Natural killer cell (primary cell): ENCODE data around the gene ZMIZ1. TPM values are rescaled to one million over a fixed set of nuclear protein-coding genes. Genes with fewer than 3 reads are reported as not detected.

Source experiments
- ATAC-seq, 3 donors: fragments of 150-1000 bp in 2 of 3; fragments of 200-7000 bp in 1 of 3; cut with Tn5 transposase; 1 replicate in 1 of 3; 2 replicates in 2 of 3; pipeline ENCODE4 v1.10.0; 2021; ENCODE audit warnings: mild to moderate bottlenecking in 2 of 3, moderate library complexity in 2 of 3
- DNase-seq, 2 donors: peaks; one replicate each; pipeline versions ENCODE4 v3.0.0 to v3.0.0-alpha.2; 2013 to 2021; ENCODE audit warnings: mixed read lengths in 1 of 2
- H3K27ac ChIP-seq: one replicate; pipeline ENCODE4 v1.5.1; 2013; ENCODE audit warnings: mild to moderate bottlenecking, low read length
- H3K27me3 ChIP-seq: one replicate; pipeline ENCODE4 v1.6.1; 2013; ENCODE audit warnings: low read length; ENCODE audit not compliant: control insufficient read depth, insufficient read depth
- H3K36me3 ChIP-seq: one replicate; pipeline ENCODE4 v1.6.1; 2013; ENCODE audit warnings: low read length; ENCODE audit not compliant: control insufficient read depth, insufficient read depth
- H3K4me1 ChIP-seq: one replicate; pipeline ENCODE4 v1.6.1; 2013; ENCODE audit warnings: low read length; ENCODE audit not compliant: control insufficient read depth, insufficient read depth
- H3K4me3 ChIP-seq: one replicate; pipeline ENCODE4 v1.5.1; 2013; ENCODE audit warnings: low read length
- H3K9me3 ChIP-seq: one replicate; pipeline ENCODE4 v1.6.1; 2013; ENCODE audit warnings: low read length; ENCODE audit not compliant: control insufficient read depth, insufficient read depth
- H3K27ac Mint-ChIP-seq, 2 donors: one replicate each; pipeline ENCODE4 v1.8.0; 2022; ENCODE audit warnings: mild to moderate bottlenecking in 2 of 2, mixed read lengths in 2 of 2, moderate library complexity in 1 of 2
- H3K27me3 Mint-ChIP-seq, 2 donors: one replicate each; pipeline ENCODE4 v1.8.0; 2022; ENCODE audit warnings: low read depth in 2 of 2, mixed read lengths in 2 of 2
- H3K36me3 Mint-ChIP-seq: one replicate; pipeline ENCODE4 v1.8.0; 2022; ENCODE audit warnings: mixed read lengths
- H3K4me1 Mint-ChIP-seq, 2 donors: one replicate each; pipeline ENCODE4 v1.8.0; 2022; ENCODE audit warnings: mixed read lengths in 2 of 2
- H3K4me3 Mint-ChIP-seq: one replicate; pipeline ENCODE4 v1.8.0; 2022; ENCODE audit warnings: mild to moderate bottlenecking, moderate library complexity, mixed read lengths
- H3K9me3 Mint-ChIP-seq, 2 donors: one replicate each; pipeline ENCODE4 v1.8.0; 2022; ENCODE audit warnings: mixed read lengths in 2 of 2
- WGBS: methylation state at CpG from one replicate; pipeline ENCODE4 v1.1.7; 2013; ENCODE audit warnings: missing lambda C conversion rate; ENCODE audit not compliant: insufficient coverage; 5-methylcytosine and 5-hydroxymethylcytosine counted together
- intact Hi-C: fragments of 100-400 bp; cut with micrococcal nuclease; formaldehyde crosslinking; loops from one replicate; pipeline ENCODE4 v1.14.2; 2022
- total RNA-seq, 4 donors: library from RNA; stranded (reverse); fragments of 120-200 nt in 1 of 4; gene quantifications; one replicate each; pipeline versions ENCODE4 v1.2.3 to v1.2.4, GENCODE V29; 2013 to 2022
- TF ChIP-seq, protein P1 (sequence below): fragments of 200-600 bp; IDR thresholded peaks from one replicate; pipeline ENCODE4 v1.8.0; 2022; ENCODE audit warnings: antibody characterized with exemption

The ZMIZ1 gene
- total RNA-seq, 3 donors from 2014 or later (not counting 1 experiment from before 2014, with no cell fraction given) = 36.5 to 51.5 (median 37.9) TPM

DNA sequence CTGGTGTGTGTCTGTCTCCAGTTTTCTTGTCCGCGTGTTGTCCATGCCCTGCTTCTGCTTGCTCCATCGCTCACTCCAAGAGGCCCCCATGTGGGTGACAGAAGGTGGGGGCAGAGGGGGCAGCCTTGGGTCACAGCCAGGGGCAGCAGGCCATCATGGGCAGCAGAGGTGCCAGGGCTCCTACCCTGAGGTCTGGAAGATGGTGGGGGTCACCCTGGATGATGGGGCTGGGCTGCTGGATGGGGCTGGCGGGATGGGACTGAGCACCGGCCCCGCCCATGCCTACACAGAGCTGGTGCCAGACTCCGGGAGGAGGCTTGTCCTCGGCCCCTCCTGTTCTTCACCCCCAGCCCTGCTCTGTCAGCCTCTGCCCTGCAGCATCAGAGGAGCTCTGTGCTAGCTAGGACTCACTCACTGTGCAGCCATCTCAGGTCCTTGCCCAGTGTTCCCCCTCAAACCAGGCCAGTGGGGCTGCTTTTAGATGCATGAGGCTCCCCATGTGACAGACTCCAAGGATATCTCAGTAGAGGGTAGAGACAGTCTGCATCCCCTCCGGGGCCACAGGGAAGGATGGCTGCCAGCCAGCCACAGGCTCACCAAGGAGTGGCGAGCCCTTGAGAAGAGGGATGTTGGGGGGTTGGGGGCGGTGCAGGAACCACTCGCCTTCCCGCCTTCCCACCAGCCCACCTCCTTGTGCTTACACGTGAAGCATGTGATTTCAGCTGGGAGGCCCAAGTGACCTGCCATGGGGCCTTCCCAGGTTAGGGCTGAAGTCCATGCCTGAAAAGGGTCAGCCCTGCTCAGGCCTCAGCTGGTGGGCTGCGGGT, 243.0 kb downstream of the ZMIZ1 start:
- intact Hi-C loops = no loop called here
- H3K36me3 Mint-ChIP-seq = no peaks in the 10 kb centered on the region
- H3K4me1 Mint-ChIP-seq = peaks cover 16 to 36% of the 10 kb centered on the region in 2 donors
- no peaks in the 10 kb centered on the region for H3K9me3 Mint-ChIP-seq
- Histone ChIP-seq H3K27ac (no peak overlapping the region), H3K27me3 (no peaks in the 10 kb centered on the region), H3K36me3 (peaks cover 53% of the 10 kb centered on the region), H3K4me1 (peaks cover 5% of the 10 kb centered on the region), H3K4me3 (no peak overlapping the region), H3K9me3 (no peaks in the 10 kb centered on the region)
- DNase-seq = no peak
- WGBS = 95% methylated on average over 15 of the region's 15 CpGs
- ATAC-seq = no peak
- no peak overlapping the region for H3K27ac Mint-ChIP-seq
- TF ChIP-seq, protein P1, sequence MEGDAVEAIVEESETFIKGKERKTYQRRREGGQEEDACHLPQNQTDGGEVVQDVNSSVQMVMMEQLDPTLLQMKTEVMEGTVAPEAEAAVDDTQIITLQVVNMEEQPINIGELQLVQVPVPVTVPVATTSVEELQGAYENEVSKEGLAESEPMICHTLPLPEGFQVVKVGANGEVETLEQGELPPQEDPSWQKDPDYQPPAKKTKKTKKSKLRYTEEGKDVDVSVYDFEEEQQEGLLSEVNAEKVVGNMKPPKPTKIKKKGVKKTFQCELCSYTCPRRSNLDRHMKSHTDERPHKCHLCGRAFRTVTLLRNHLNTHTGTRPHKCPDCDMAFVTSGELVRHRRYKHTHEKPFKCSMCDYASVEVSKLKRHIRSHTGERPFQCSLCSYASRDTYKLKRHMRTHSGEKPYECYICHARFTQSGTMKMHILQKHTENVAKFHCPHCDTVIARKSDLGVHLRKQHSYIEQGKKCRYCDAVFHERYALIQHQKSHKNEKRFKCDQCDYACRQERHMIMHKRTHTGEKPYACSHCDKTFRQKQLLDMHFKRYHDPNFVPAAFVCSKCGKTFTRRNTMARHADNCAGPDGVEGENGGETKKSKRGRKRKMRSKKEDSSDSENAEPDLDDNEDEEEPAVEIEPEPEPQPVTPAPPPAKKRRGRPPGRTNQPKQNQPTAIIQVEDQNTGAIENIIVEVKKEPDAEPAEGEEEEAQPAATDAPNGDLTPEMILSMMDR = no peak
- no peaks in the 10 kb centered on the region for H3K27me3 Mint-ChIP-seq
- H3K4me3 Mint-ChIP-seq = no peak overlapping the region

DNA sequence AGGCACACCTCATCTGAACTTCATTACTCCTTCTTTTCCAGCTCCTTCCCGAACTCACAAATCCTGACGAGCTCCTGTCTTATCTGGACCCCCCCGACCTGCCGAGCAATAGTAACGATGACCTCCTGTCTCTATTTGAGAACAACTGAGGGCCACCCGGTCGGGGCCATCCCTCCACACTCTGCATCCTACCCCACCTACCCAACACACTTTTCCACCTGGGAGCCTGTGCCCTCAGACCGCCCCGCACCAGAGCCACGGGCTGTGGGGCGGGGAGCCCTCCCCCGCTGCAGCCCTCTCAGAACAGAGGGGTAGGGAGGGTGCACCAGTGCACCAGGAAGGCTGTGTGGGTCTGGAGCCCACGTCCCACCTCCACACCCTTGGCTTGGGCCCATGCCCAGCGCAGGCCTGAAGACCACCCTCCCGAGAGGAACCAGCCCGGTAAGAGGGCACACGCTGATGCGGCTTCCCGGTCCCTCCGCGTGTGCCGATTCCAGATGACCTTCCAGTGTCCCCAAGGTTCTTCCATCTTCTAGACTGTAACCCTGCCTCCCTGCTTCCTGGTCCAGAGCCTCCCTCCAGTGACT, 243.9 kb downstream of the ZMIZ1 start:
- H3K27ac ChIP-seq = no peak overlapping the region
- H3K4me3 ChIP-seq = no peak overlapping the region
- intact Hi-C loops = no loop called here
- Mint-ChIP-seq H3K27ac (no peak overlapping the region), H3K9me3 (no peaks in the 10 kb centered on the region), H3K36me3 (no peaks in the 10 kb centered on the region), H3K4me3 (no peak overlapping the region), H3K4me1 (peaks cover 25 to 45% of the 10 kb centered on the region in 2 donors), H3K27me3 (no peaks in the 10 kb centered on the region)
- H3K9me3 ChIP-seq = no peaks in the 10 kb centered on the region
- TF ChIP-seq, protein P1 = no peak
- DNase-seq (no peak), ATAC-seq (no peak)
- peaks cover 14% of the 10 kb centered on the region for H3K4me1 ChIP-seq
- H3K27me3 ChIP-seq = no peaks in the 10 kb centered on the region
- peaks cover 46% of the 10 kb centered on the region for H3K36me3 ChIP-seq
- 98% methylated on average over 22 of the region's 22 CpGs for WGBS

GRCh38 chr10:79313320-79313719, 244.6 kb downstream of the ZMIZ1 start:
- Histone ChIP-seq H3K27me3 (no peaks in the 10 kb centered on the region), H3K36me3 (peaks cover 39% of the 10 kb centered on the region), H3K4me1 (peaks cover 20% of the 10 kb centered on the region), H3K4me3 (no peak overlapping the region), H3K9me3 (no peaks in the 10 kb centered on the region), H3K27ac (no peak overlapping the region)
- no peak for ATAC-seq
- WGBS = 89% methylated on average over 5 of the region's 8 CpGs
- Mint-ChIP-seq H3K36me3 (no peaks in the 10 kb centered on the region), H3K4me3 (no peak overlapping the region), H3K27ac (no peak overlapping the region), H3K27me3 (no peaks in the 10 kb centered on the region), H3K9me3 (no peaks in the 10 kb centered on the region), H3K4me1 (peaks cover 31 to 51% of the 10 kb centered on the region in 2 donors)
- DNase-seq = no peak
- TF ChIP-seq, protein P1 = no peak
- intact Hi-C loops = no loop called here
